Activated CD8-positive, alpha-beta T cell treated with anti-CD3 and anti-CD28 coated beads for 36 hours (primary cell): ENCODE results near the gene BET1L. TPM values are rescaled to one million over a fixed set of nuclear protein-coding genes. Genes with fewer than 3 reads are reported as not detected.
"Not testable (repeated sequence)": the region's sequence is repeated elsewhere in the genome, so short reads cannot be mapped to it uniquely, and the experiment has no call there.

Experiments
- ATAC-seq: fragments of 200-7000 bp; cut with Tn5 transposase; one replicate; pipeline ENCODE4 v1.10.0; 2021; ENCODE audit warnings: mild to moderate bottlenecking, moderate library complexity
- CTCF ChIA-PET: fragments of 350-600 bp; sonication (Branson Sonifier 250); formaldehyde crosslinking; loops from one replicate; lab custom pipeline; 2021; ENCODE audit warnings: antibody characterized with exemption; lab: Charles Lee
- POLR2A ChIA-PET: fragments of 350-600 bp; sonication (Branson Sonifier 250); formaldehyde crosslinking; loops from one replicate; lab custom pipeline; 2021; ENCODE audit warnings: antibody characterized with exemption; lab: Charles Lee
- DNase-seq: peaks from one replicate; pipeline ENCODE4 v3.0.0-alpha.2; 2020
- H3K27ac Mint-ChIP-seq: one replicate; pipeline ENCODE4 v1.8.0; 2021; ENCODE audit warnings: mild to moderate bottlenecking, mixed read lengths
- H3K27me3 Mint-ChIP-seq: one replicate; pipeline ENCODE4 v1.8.0; 2021; ENCODE audit warnings: mixed read lengths
- H3K36me3 Mint-ChIP-seq: one replicate; pipeline ENCODE4 v1.8.0; 2021; ENCODE audit warnings: low read depth, mixed read lengths
- H3K4me1 Mint-ChIP-seq: one replicate; pipeline ENCODE4 v1.8.0; 2021; ENCODE audit warnings: low read depth, mixed read lengths
- H3K4me3 Mint-ChIP-seq: one replicate; pipeline ENCODE4 v1.8.0; 2021; ENCODE audit warnings: mild to moderate bottlenecking, moderate library complexity, mixed read lengths
- H3K9me3 Mint-ChIP-seq: one replicate; pipeline ENCODE4 v1.8.0; 2021; ENCODE audit warnings: mixed read lengths
- intact Hi-C: fragments of 100-400 bp; cut with micrococcal nuclease; formaldehyde crosslinking; loops from one replicate; pipeline ENCODE4 v1.10.0; 2022
- total RNA-seq, 2 experiments: library from RNA; stranded (reverse); gene quantifications; one replicate each; pipeline ENCODE4 v1.2.3, GENCODE V29; 2021
- TF ChIP-seq, protein P1 (sequence below): fragments of 200-600 bp; IDR thresholded peaks from one replicate; pipeline ENCODE4 v1.8.0; 2022; ENCODE audit warnings: antibody characterized with exemption, mild to moderate bottlenecking

The BET1L gene
- total RNA-seq, 2 experiments from 2014 or later = 58.4 to 68.9 TPM

- ChIA-PET CTCF (no interaction called here), POLR2A (no interaction called here)
- Mint-ChIP-seq H3K36me3 (peaks cover 10% of the 10 kb centered on the region), H3K27ac (no peak overlapping the region), H3K4me1 (peaks cover 24% of the 10 kb centered on the region), H3K9me3 (no peaks in the 10 kb centered on the region), H3K27me3 (no peaks in the 10 kb centered on the region), H3K4me3 (no peak overlapping the region)
- ATAC-seq (no peak), DNase-seq (no peak)
- TF ChIP-seq, protein P1, sequence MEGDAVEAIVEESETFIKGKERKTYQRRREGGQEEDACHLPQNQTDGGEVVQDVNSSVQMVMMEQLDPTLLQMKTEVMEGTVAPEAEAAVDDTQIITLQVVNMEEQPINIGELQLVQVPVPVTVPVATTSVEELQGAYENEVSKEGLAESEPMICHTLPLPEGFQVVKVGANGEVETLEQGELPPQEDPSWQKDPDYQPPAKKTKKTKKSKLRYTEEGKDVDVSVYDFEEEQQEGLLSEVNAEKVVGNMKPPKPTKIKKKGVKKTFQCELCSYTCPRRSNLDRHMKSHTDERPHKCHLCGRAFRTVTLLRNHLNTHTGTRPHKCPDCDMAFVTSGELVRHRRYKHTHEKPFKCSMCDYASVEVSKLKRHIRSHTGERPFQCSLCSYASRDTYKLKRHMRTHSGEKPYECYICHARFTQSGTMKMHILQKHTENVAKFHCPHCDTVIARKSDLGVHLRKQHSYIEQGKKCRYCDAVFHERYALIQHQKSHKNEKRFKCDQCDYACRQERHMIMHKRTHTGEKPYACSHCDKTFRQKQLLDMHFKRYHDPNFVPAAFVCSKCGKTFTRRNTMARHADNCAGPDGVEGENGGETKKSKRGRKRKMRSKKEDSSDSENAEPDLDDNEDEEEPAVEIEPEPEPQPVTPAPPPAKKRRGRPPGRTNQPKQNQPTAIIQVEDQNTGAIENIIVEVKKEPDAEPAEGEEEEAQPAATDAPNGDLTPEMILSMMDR = no peak
- intact Hi-C loops = no loop called here
Observed at GRCh38 chr11:198236-198806, 8.9 kb downstream of the BET1L start.

GRCh38 chr11:197741-198235, 9.4 kb downstream of the BET1L start:
- Mint-ChIP-seq H3K4me3 (no peak overlapping the region), H3K27ac (no peak overlapping the region), H3K27me3 (no peaks in the 10 kb centered on the region), H3K9me3 (no peaks in the 10 kb centered on the region), H3K4me1 (peaks cover 19% of the 10 kb centered on the region), H3K36me3 (peaks cover 7% of the 10 kb centered on the region)
- DNase-seq (peak; percentile 1), ATAC-seq (no peak)
- ChIA-PET CTCF (interaction anchor here (0.6 kb wide), 1 partner anchor 107 kb away, joined by 3 read pairs; no protein-coding TSS in a partner anchor), POLR2A (interaction anchor here (1.5 kb wide), 1 partner anchor 9 kb away, joined by 7 read pairs; the partner anchor contains the start of gene BET1L)
- TF ChIP-seq, protein P1 = no peak
- intact Hi-C loops = no loop called here

GRCh38 chr11:196786-197731, 10.1 kb downstream of the BET1L start:
- ChIA-PET POLR2A (interaction anchor here (1.5 kb wide), 1 partner anchor 10 kb away, joined by 7 read pairs; the partner anchor contains the start of gene BET1L), CTCF (interaction anchor here (0.6 to 1.2 kb wide), 2 partner anchors 53 to 108 kb away, joined by 3 to 6 read pairs; no protein-coding TSS in a partner anchor)
- H3K4me3 Mint-ChIP-seq = no peak overlapping the region
- peaks cover 14% of the 10 kb centered on the region for H3K4me1 Mint-ChIP-seq
- TF ChIP-seq, protein P1 = no peak
- intact Hi-C loops = no loop called here
- DNase-seq = no peak
- H3K36me3 Mint-ChIP-seq = peaks cover 3% of the 10 kb centered on the region
- H3K9me3 Mint-ChIP-seq = no peaks in the 10 kb centered on the region
- no peaks in the 10 kb centered on the region for H3K27me3 Mint-ChIP-seq
- H3K27ac Mint-ChIP-seq = no peak overlapping the region
- no peak for ATAC-seq

GRCh38 chr11:193481-193880, 13.7 kb downstream of the BET1L start:
- intact Hi-C loops, H3K27ac Mint-ChIP-seq, ATAC-seq, CTCF ChIA-PET, H3K36me3 Mint-ChIP-seq, POLR2A ChIA-PET, H3K4me3 Mint-ChIP-seq, H3K4me1 Mint-ChIP-seq, H3K9me3 Mint-ChIP-seq, H3K27me3 Mint-ChIP-seq: not testable (repeated sequence)
- peak; percentile 2 for DNase-seq

GRCh38 chr11:192674-193128, 14.5 kb downstream of the BET1L start, which contains the start of gene SCGB1C1:
Gene SCGB1C1, plus strand, starts transcription at chr11:193078. Its CDS starts 22 bp downstream, at chr11:193100.
- H3K4me1 Mint-ChIP-seq, H3K9me3 Mint-ChIP-seq, H3K4me3 Mint-ChIP-seq, intact Hi-C loops, H3K27me3 Mint-ChIP-seq, H3K36me3 Mint-ChIP-seq, ATAC-seq, CTCF ChIA-PET, H3K27ac Mint-ChIP-seq, POLR2A ChIA-PET, DNase-seq: not testable (repeated sequence)

DNA sequence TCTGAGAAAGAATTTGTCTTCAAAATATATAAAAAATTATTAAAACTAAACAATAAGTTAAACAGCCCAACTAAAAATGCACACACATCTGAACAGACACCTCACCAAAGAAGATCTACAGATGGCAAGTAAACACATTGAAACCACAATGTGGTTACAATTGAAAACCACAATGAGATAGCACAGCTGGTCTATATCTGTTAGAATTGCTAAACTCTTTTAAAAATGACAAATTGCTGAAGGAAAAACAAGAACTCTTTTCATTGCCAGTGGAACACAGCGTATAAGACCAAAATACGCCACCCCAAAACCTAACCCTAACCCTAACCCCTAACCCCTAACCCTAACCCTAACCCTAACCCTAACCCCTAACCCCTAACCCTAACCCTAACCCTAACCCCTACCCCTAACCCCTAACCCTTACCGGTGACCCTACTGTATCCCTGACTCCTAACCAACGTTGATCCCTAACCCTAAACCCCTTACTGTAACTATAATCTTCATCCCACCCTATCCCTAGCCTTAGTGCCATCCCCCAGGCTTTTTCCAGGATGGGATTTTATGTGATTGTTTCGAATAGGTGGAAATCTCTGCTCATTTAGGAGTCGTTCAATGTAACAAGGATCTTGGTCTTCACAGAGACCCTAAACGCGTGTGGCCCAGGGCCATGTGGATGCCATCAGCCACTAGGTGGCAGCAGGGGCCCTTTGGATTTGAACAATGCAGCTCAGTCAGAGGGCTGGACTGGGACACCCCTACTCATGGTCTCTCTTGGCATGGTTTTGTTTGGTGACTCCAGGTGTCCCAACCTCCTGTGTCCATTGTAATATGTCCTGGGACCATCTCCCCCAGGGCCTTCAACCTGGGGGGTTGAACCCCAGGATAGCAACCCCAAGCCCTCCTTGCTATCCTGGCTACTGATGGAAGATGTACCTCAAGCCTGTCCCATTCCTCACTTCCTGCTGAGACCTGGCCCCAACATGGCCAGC, 15.4 kb downstream of the BET1L start:
- H3K9me3 Mint-ChIP-seq, H3K36me3 Mint-ChIP-seq, H3K4me1 Mint-ChIP-seq, H3K27me3 Mint-ChIP-seq, POLR2A ChIA-PET, CTCF ChIA-PET, intact Hi-C loops, DNase-seq, H3K27ac Mint-ChIP-seq, H3K4me3 Mint-ChIP-seq: not testable (repeated sequence)
- peak; percentile 35 for ATAC-seq

DNA sequence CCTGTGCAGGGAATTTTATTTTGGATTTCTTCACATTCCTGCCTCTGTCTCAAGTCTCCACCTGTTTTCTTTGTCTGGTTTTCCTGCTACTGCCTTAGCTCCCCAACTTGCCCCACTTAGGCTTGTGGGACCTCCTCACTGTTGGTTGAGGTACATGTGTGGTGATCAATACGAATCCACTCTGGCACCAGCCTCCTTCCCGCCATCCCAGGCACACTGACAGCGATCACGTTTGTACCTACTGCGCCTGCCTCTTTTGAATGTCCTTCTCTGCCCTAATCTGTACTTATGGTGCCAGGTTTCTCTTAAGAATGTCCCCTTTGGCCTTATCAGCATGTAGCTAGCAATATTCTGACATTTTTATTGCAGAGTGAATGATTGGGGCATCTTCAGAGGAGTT, 16.7 kb downstream of the BET1L start:
- ATAC-seq, H3K27ac Mint-ChIP-seq, H3K36me3 Mint-ChIP-seq, intact Hi-C loops, H3K4me3 Mint-ChIP-seq, CTCF ChIA-PET, H3K4me1 Mint-ChIP-seq, POLR2A ChIA-PET, H3K9me3 Mint-ChIP-seq, H3K27me3 Mint-ChIP-seq: not testable (repeated sequence)
- DNase-seq = peak; percentile 1
